GM21360 (cell line): ENCODE measurements around the gene GRIK4.
"Not testable (repeated sequence)": the region's sequence is repeated elsewhere in the genome, so short reads cannot be mapped to it uniquely, and the experiment has no call there.

ENCODE experiments used
- ATAC-seq: cut with Tn5 transposase; IDR thresholded peaks from one replicate; pipeline ENCODE4 v1.9.1; 2021; ENCODE audit warnings: mild to moderate bottlenecking, moderate library complexity; ENCODE audit not compliant: unreplicated experiment

The GRIK4 gene

DNA sequence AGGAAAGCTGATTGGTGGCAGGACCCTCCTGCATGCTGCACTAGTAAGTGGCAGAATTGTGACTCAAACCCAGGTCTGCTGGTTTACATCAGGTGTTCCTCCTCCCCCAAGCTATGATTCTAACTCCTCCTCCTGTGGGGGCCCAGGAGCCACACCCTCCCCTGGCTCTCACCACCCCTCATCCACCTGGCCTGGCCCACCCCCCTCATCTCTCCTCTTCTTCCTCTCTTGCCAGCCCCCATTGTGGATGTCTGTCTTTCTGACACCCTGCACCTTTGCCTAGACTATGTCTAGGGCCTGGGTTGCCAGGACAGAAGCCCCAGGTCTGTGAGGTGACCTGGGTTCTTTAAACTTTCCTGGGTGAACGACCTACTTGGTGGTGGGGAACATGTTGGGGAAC, 59.9 kb downstream of the GRIK4 start:
- ATAC-seq: no peak

DNA sequence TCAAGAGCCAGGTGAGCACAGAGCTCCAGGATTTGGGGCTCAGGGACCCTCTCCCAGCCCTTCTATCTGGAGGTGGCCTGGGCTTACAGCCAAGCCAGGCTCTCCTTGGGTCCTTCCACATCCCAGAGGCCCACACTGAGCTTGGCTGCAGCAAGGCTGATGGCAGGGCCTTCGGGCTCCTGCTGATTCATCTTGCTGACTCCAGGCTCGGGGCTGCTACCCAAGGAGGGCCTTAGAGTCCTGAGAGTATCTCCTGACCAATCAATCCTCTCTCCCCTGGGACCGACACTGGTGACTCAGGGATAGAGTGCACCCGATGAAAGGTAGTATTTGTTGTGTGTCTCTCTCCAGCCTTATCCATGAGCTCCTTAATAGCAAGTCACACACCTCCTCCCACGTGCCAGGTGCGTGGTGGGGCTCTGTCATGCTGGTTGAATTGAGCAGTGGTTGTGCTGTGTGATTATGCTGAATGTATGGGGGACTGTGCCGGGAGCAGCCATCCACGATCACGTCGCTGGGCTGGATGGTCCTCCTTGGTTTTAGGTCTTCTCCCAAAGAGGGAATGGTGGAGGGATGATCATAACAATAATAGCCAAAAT, 62.3 kb downstream of the GRIK4 start:
- no peak for ATAC-seq

DNA sequence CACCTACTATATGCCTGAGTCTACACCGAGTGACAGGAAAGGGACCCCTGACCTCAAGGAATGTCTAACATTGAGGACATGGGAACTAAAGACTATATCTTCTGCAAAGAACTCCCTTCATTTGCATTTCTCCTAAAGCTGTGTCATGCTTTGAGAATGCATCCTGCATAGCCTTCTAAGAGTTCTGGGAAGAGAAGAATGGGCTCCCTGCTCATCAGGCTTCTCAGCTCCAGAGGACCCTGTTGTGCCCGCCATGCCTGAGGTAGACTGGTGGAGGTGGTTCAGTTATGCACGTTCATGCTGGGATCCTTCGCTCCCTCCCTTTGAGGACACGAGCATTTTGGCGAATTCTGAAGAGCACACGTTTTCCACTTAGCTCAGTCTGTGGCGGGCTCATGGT, 63.3 kb downstream of the GRIK4 start:
- ATAC-seq: no peak

DNA sequence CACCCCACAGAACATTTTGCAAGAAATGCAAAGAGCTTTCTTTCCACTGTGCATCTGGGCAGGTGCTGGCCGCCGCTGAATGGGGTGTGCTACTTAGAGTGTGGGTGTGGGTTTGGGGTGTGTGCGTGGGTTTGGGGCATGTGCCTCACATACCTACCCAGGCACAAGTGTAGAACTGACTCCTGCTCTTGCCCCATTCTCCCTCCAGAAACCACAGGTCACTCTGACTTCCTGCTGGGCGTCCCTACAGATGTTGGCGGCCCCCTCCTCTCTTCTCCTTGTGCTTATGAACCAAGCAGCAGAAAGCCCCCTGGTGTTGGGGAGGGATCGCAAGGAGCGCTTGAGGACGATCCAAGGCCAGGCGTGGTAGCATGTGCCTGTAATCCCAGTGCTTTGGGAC, 63.9 kb downstream of the GRIK4 start:
- ATAC-seq: no peak

DNA sequence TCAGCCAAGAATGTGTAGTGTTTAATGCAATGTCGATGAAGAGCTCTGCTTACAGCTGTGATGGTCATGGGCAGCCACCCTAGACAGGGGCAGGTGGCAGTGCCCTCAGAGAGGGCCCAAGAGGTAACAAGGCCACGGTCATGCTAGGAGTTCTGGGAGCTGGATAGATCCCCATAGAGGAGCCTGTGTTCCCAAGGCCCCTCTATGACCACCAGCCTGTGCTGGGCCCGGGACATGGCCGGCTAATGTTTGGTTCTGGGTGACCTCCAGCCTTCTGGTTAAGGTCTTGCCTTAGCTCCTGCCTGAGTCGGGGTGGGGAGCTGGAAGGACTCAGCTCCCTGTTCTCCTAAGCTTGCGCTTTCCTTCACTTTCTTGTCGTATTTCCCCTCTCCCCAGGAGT, 65.1 kb downstream of the GRIK4 start:
- ATAC-seq: no peak

DNA sequence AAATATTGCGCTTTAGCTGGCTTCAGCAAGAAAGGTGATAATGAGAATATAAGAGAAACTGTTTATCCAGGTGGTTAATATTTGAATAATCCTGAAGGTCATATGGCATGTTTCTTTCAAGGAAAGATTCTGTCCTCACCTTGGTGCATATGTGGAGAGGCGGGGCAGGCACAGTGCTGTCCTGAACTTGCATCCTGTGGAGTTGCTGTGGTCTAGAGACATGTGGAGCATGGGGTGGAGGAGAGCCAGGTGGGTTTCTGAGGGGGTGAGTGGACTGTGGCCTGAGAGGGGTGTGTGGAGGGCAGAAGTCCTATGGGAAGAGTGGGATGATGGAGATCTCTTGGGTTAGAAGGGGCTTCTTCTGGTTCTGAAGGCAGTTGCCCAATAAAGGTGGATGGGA, 65.5 kb downstream of the GRIK4 start:
- ATAC-seq: no peak

DNA sequence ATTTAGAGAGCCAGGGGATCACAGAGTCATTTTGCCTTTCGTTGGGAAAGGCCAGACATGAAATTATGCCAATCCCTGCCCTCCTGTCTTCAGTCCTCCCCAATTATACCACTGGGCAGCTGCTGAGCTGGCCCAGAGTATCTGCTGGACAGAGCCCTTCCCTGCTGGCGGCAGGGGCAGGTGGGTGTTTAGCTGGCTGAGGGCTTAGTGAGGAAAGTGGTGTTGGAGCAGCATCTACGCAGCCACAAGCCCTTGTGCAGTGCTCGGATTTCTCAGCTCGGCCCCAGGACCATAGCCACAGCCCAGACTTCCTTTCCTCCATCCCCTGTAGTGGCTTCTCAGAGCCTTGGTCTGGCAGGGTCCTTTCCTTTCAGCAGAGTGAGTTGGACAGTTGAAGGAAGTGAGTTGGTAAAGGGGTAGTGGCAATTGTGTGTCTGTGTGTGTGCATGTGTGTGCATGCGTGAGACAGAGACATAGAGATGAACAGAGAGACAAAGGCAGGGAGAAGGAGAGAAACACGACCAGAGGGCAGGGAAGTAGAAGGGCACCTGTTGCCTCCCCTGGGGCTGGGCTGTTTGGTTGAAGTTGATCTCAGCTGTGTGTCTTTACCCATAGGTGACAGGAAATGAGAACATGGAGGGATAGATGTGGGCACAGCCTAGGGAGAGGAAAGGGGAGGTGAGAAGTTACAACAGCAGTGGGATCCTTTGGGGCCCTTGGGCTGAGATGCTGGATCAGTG, 66.2 kb downstream of the GRIK4 start:
- no peak for ATAC-seq

DNA sequence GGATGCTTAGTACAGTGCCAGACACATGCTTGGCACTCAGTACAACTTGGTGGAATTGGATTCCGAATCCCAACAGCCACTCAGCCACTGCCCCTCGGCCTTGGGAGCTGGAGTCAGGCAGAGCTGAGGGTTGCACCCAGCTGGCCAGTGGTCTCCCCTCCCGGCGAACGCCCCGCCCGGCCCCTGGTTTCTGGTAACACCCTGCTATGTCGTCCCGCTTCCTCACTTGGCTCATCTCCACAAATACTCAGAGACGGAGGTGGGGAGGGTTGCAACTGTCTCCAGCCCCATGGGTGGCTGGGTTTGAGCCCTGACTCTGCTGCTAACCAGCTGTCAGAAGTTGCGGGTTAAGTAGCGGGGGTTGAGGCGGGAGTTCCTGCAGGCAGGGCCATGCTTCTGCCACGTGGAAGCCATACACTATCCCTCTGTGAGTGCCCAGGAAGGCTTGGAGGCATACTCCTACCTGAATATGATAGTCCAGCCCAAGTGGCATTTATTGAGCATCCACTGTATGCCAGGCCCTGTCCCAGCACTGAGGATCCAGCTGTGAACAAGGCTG, 67.1 kb downstream of the GRIK4 start:
- ATAC-seq: no peak

DNA sequence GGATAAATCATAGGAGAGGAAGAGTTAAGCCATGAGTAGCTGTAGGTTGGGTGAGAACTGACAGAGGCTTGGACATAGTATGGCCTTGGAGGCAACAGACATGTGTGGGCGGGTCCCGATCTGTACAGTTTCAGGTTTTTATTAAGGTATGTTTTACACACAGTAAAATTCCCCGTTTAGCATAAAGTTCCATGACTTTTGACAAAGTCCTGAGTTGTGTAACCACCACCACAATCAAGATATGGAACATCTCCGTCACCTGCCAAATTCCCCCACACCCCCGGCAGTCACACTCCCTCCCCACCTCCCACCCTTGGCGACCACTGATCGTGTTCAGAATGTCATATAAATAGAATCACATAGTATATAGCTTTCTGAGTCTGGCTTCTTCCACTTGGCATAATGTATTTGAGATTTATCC, 68.1 kb downstream of the GRIK4 start:
- no peak for ATAC-seq

DNA sequence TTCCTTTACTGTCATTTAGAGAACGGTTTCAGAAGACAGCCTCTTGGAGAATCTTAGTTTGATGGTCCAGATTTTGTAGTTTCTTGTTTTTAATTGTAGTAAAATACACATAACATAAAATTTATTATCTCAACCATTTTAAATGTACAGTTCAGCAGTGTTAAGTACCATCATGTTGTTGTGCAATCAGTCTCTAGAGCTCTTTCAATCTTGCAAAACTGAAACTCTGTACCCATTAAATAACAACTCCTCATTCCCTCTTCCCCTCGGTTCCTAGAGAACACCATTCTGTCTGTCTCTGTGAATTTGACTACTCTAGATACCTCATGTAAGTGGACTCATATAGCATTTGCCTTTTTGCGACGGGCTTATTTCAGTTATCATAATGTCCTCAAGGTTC, 69.8 kb downstream of the GRIK4 start:
- ATAC-seq: no peak

DNA sequence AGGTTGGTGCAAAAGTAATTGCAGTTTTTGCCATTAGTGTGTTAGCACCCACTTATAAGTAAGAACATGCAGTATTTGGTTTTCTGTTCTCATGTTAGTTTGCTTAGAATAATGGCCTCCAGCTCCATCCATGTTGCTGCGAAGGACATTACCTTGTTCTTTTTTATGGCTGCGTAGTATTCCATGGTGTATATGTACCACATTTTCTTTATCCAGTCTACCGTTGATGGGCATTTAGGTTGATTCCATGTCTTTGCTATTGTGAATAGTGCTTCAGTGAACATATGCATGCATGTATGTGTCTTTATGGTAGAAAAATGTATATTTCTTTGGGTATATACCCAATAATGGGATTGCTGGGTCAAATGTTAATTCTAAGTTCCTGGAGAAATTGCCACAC, 71.0 kb downstream of the GRIK4 start:
- not testable (repeated sequence) for ATAC-seq

DNA sequence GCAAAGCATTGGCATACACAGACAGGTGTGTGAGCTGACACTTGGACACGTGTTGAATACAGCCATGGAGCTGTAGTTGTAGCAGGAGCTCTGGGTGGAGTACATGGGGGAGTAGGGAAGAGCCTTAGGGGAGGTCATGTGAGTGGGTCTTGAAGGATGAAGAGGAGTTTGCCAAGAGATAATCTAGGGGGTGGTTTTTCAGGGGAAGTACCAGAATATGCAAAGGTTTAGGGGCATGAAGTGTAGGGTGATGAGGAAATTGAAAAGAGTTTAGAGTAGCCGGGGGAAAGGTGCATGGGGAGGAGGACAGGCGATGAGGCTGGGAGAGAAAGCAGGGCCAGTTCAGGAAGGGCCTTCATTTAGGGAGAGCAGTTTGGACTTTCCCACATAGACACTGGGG, 74.5 kb downstream of the GRIK4 start:
- ATAC-seq: no peak

DNA sequence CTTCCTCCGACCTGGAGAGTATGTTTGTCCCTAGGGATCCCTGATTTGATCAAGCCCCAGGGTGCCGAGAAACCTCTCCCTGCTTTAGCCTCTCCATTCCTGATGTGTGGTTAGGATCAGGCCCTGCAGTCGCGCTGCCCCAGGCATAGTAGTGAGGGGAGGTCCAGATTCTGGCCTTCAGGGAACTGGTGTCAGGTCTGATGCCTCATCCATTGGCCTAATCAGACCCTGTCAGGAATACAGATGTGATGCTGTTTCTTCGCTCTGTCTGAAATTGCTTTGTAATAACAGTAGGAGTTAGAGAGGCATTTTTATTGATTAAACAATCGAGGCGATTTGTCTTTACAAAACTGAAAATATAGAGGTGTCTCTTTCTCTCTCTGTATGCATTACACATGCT, 75.2 kb downstream of the GRIK4 start:
- no peak for ATAC-seq

DNA sequence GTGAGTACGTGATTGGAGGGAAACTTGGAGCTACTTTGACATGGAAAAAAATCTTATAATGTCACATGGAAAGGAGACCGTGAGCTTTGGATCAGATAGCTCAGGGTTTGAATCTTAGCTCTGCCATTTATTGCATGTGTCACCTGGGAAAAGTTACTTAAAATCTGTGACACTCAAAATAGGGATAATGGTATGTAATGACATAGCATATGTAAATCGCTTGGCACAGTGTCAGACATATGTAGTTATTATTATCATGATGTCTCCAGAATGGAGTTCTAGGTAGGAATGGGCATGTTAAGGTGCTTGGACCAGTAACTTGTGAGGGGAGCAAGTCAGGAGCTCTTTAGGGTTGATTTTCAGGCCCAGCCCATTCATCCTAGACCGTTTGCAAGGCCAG, 75.8 kb downstream of the GRIK4 start:
- no peak for ATAC-seq

DNA sequence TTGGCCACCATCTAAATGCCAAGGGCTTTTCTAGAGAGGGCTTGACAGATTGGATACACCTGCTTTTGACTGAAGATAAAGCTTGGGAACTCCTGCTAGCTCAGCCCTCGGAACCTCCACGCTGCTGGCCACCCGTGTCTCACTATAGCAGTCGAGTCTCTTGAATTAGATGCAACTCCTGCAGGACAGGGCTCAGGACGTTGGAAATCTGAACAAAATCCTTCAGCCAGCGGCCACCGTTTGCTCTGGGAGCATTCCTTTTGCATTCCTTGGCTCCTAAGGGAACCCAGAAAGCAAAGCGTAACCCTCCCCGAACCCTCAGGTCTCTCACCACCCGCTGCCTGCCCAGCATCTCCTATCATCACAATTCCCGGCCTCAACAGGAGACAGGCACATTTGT, 77.8 kb downstream of the GRIK4 start:
- ATAC-seq: no peak

DNA sequence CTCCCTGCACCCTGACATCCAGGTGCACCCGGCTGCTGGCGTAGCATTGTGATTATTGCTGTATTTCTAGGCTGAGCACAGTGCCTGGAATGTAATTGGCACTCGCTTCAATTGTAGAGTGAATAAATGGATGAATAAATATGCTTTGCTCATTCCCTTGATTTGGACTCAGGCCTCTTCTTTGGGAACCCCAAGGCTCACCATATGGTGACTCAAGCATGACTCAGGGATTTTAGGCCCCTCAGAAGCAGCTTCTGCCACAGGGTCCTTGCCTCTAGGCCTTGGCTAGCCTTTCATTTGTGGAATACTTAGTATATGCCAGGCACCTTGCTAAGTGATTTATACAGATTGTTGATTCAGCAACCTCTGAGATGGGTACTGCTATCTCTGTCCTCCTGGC, 78.9 kb downstream of the GRIK4 start:
- no peak for ATAC-seq

DNA sequence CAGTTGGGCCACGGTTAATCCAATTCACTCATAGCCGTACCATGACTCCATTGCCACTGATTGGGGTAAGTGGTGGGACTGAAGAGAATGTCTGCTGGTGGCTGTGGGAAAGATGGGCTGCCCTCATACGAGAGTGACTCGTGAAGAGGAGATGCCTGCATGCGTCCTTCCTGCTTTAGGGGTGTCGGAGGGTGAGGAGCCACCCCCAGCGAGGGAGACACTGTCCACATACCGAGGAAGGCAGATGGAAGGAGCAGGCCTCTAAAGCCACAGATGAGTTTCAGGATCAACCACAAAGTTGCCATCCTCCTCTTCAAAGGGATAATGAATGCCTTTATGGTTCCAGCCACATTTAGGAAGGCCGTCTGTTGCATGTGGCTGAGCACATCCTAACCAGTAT, 83.2 kb downstream of the GRIK4 start:
- ATAC-seq: no peak

DNA sequence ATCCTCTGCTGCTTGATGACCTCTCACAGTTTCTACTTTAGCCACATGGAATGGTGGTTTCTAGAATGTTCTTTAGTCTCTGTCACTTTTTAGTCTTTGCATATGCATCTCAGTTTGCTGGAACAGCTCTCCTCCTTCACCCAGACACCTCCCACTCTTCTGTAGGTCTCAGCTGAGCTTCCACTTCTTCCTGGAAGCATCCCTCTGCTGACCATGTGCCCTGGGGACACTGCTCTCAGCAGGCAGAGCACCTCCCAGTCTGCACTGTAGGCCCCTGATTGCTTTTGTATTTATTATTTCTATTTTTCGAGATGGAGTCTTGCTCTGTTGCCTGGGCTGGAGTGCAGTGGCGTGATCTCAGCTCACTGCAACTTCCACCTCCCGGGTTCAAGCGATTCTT, 84.0 kb downstream of the GRIK4 start:
- no peak for ATAC-seq

DNA sequence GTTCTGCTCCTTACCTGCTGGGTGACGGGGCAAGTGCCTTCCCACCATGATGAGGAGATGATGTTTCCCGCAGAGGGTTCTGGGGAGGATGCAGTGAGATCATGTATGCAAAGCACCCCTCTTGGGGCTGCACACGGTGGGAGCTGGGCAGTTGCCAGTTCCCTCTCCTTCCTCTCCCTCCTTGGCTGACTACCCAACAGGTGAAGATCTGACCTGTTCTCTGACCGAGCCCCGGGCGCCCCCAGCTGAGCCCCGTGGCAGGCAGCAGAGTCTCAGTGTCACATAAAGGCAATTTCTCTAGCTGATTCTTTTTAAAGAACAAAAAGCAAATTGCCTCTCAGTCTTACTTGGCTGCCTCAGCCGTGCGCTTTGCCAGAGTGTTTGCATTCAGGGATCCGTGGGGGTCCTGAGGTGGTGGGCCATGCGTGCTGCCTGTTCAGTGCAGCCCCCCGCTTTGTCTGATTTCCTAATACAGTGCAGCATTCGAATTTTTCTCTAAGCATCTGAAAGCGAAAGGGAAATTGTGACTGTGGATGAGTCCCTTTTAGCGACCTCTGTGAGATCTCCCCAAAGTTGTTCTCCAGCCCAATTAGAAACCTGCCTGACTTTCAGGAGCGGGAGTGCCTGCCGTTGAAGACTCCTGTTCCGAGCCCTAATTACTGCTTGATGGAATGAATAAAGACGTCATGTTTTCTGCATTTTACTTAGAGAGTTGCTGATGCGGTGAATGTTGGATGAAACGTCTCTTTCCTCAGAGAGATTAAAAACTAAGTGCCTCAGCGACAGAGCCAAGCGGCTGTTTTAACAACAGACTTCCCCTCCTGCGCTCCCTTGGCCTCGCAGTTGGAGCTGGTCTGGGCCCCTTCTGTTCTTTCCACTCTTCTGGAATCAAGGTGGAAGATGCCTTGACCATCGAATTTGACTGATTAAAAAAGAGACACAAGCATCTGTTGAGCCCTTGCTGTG, 86.0 kb downstream of the GRIK4 start:
- no peak for ATAC-seq

DNA sequence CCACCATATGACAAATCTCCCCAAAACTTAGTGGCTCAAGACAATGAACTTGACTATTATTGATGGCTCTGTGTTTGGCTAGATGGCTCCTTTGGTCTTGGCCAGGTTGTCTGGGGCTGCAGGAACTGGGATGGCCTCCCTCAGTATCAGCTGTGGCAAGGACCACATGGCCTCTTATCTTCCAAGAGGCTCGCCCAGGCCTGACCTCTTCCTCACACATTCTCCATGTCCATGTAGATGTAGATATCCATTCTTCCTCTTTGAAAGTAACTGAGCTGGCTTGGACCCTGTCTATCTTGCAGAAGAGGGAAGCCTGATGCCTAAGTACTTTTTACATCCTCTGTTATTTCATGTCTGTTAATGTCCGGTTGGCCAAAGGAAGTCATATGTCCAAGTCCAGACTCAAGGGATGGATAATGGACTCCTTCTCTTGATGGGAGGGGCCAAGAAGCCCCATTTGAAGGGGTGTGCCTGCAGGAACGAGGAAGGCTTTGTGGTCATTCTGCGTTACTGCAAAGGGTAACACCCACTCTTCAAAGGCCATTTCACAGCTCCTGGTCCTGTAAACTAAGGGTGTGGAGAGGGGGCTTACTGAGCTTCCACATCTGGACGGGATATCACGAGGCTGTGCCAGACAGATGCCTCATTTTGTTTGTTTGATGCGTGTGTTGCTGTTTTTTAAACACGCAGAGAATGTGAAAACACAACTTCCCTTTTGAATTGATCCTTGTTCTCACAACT, 87.1 kb downstream of the GRIK4 start:
- no peak for ATAC-seq
